SK-N-SH treated with all-trans-retinoic acid at 6 μM for 48 hours (cell line): ENCODE data around the gene SSC4D.
"Not testable (repeated sequence)": the region's sequence is repeated elsewhere in the genome, so short reads cannot be mapped to it uniquely, and the experiment has no call there.

Experiments used
- ATAC-seq: fragments of 200-7000 bp; cut with Tn5 transposase; 3 replicates; pipeline ENCODE4 v1.9.1; 2020; ENCODE audit warnings: mild to moderate bottlenecking, moderate library complexity
- ARNTL ChIP-seq: fragments of 450-650 bp; formaldehyde crosslinking; IDR thresholded peaks from 2 replicates; pipeline ENCODE4 v1.5.0; 2020; ENCODE audit warnings: low read depth, mild to moderate bottlenecking, moderate library complexity, borderline replicate concordance
- BACH2 ChIP-seq: fragments of 250-450 bp; sonication (Bioruptor Pico); IDR thresholded peaks from 2 replicates; pipeline ENCODE4 v1.9.0; 2021; ENCODE audit warnings: mild to moderate bottlenecking, borderline replicate concordance
- CSDC2 ChIP-seq: fragments of 250-450 bp; sonication (Bioruptor Pico); IDR thresholded peaks from 2 replicates; pipeline ENCODE4 v1.5.0; 2020; ENCODE audit warnings: mild to moderate bottlenecking, moderate library complexity
- ESRRG ChIP-seq: fragments of 250-450 bp; sonication (Bioruptor Pico); IDR thresholded peaks from 2 replicates; pipeline ENCODE4 v1.6.1; 2021; ENCODE audit warnings: mild to moderate bottlenecking
- PATZ1 ChIP-seq: fragments of 250-450 bp; sonication (Bioruptor Pico); IDR thresholded peaks from 2 replicates; pipeline ENCODE4 v1.8.0; 2020; ENCODE audit warnings: mild to moderate bottlenecking, moderate library complexity, borderline replicate concordance
- PPARA ChIP-seq: fragments of 250-450 bp; sonication (Bioruptor Pico); IDR thresholded peaks from 2 replicates; pipeline ENCODE4 v1.5.0; 2020; ENCODE audit warnings: mild to moderate bottlenecking, borderline replicate concordance
- RARB ChIP-seq: fragments of 250-450 bp; sonication (Bioruptor Pico); IDR thresholded peaks from 2 replicates; pipeline ENCODE4 v1.8.0; 2021; ENCODE audit warnings: mild to moderate bottlenecking, moderate library complexity
- SNAI2 ChIP-seq: fragments of 250-450 bp; sonication (Bioruptor Pico); IDR thresholded peaks from 2 replicates; pipeline ENCODE4 v1.5.0; 2020; ENCODE audit warnings: mild to moderate bottlenecking, moderate library complexity
- TCF4 ChIP-seq: fragments of 250-450 bp; sonication (Bioruptor Pico); IDR thresholded peaks from 2 replicates; pipeline ENCODE4 v1.8.0; 2021; ENCODE audit warnings: mild to moderate bottlenecking, moderate library complexity, borderline replicate concordance
- TOX ChIP-seq: fragments of 250-450 bp; sonication (Bioruptor Pico); IDR thresholded peaks from 2 replicates; pipeline ENCODE4 v1.8.0; 2021; ENCODE audit warnings: mild to moderate bottlenecking, moderate library complexity, borderline replicate concordance
- ZC3H10 ChIP-seq: fragments of 250-450 bp; sonication (Bioruptor Pico); IDR thresholded peaks from 2 replicates; pipeline ENCODE4 v1.5.1; 2021; ENCODE audit warnings: mild to moderate bottlenecking, moderate library complexity
- ZFP3 ChIP-seq: fragments of 250-450 bp; sonication (Bioruptor Pico); IDR thresholded peaks from 2 replicates; pipeline ENCODE4 v1.5.0; 2020; ENCODE audit warnings: mild to moderate bottlenecking, moderate library complexity
- ZFP30 ChIP-seq: fragments of 450-650 bp; formaldehyde crosslinking; IDR thresholded peaks from 2 replicates; pipeline ENCODE4 v1.5.0; 2022; ENCODE audit warnings: mild to moderate bottlenecking, moderate library complexity
- ZNF565 ChIP-seq: fragments of 450-650 bp; formaldehyde crosslinking; conservative IDR thresholded peaks from 2 replicates; pipeline ENCODE4 v1.5.0; 2020; ENCODE audit warnings: low read depth, mild to moderate bottlenecking, moderate library complexity
- ZNF70 ChIP-seq: fragments of 450-650 bp; formaldehyde crosslinking; IDR thresholded peaks from 2 replicates; pipeline ENCODE4 v1.5.0; 2020; ENCODE audit warnings: mild to moderate bottlenecking, moderate library complexity
- ZNF8 ChIP-seq: fragments of 450-650 bp; formaldehyde crosslinking; IDR thresholded peaks from 2 replicates; pipeline ENCODE4 v1.5.0; 2020; ENCODE audit warnings: mild to moderate bottlenecking, moderate library complexity
- TF ChIP-seq, protein P1 (sequence below): fragments of 250-450 bp; sonication (Bioruptor Pico); IDR thresholded peaks from 2 replicates; pipeline ENCODE4 v1.8.0; 2021; ENCODE audit warnings: low read depth, mild to moderate bottlenecking, moderate library complexity, borderline replicate concordance
- TF ChIP-seq, protein P2 (sequence below): fragments of 250-450 bp; sonication (Bioruptor Pico); IDR thresholded peaks from 2 replicates; pipeline ENCODE4 v1.5.1; 2021; ENCODE audit warnings: mild to moderate bottlenecking, moderate library complexity

Gene SSC4D

GRCh38 chr7:76409537-76409936, at the start of gene SSC4D:
SSC4D (minus strand) TSS chr7:76409697; CDS start chr7:76404439, 5,258 bp downstream.
- peak; percentile 77 for ATAC-seq
- TF ChIP-seq ZFP30 (CRISPR knock-in tag) (no peak), TOX (CRISPR knock-in tag) (no peak)
- TF ChIP-seq, protein P1, sequence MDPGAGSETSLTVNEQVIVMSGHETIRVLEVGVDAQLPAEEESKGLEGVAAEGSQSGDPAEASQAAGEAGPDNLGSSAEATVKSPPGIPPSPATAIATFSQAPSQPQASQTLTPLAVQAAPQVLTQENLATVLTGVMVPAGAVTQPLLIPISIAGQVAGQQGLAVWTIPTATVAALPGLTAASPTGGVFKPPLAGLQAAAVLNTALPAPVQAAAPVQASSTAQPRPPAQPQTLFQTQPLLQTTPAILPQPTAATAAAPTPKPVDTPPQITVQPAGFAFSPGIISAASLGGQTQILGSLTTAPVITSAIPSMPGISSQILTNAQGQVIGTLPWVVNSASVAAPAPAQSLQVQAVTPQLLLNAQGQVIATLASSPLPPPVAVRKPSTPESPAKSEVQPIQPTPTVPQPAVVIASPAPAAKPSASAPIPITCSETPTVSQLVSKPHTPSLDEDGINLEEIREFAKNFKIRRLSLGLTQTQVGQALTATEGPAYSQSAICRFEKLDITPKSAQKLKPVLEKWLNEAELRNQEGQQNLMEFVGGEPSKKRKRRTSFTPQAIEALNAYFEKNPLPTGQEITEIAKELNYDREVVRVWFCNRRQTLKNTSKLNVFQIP (CRISPR knock-in tag) = no peak
- TF ChIP-seq, all 23 proteins: peak for 0

DNA sequence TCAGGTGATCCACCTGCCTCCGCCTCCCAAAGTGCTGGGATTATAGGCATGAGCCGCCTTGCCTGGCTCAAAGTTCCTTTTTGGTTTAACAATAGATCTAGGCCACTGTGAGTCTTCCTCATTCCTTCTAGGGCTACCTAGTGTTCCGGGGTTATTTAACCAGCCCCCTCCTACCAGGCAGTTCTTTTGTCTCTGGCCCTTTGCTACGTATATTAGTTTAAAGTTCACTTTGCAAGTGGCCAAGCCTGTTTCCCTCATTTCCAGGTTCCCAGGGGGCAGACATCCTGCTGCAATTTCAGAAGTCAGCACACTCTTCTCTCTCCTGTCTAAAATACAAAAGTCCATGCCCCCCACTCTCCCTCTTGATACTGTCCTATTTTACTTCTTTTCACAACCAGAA, 49.0 kb upstream of the SSC4D start:
- not testable (repeated sequence) for ATAC-seq

DNA sequence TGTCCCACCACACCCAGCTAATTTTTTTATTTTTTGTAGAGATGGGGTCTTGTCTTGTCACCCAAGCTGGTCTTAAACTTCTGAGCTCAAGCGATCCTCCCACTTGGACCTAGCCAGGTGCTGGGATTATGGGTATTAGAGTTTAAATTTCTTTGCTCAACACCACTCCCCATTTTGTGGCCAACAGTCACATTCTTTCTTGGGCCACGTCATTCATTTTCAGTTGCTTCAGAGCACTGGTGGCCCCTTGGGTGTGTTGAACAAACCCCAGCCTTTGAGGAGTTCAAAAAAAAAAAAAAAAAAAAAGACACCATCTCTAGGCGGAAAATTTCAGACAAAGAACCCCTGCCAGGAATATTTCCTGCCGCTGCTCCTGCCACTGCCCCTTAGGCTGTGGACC, 47.5 kb upstream of the SSC4D start:
- not testable (repeated sequence) for ATAC-seq

GRCh38 chr7:76445577-76446008, 36.1 kb upstream of the SSC4D start:
- ATAC-seq = peak; percentile 95

GRCh38 chr7:76443846-76444245, 34.3 kb upstream of the SSC4D start:
- not testable (repeated sequence) for ATAC-seq

- not testable (repeated sequence) for ATAC-seq
Measured at GRCh38 chr7:76442664-76443446, 33.4 kb upstream of the SSC4D start.

DNA sequence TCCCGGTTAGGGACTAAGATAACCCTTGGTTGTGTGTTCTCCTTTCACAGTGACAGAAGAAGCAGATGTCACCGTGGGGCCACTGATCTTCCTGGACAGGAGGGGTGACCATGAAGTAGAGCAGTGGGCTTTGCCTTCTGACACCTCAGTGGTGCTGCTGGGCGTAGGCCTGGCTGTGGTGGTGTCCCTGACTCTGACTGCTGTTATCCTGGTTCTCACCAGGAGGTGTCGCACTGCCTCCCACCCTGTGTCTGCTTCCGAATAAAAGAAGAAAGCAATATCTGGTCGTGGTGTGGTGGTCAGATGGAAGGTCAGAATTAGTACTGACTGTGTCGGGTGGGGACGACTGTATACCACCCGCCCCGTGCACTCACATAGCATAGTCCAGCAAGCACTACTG, 32.3 kb upstream of the SSC4D start:
- peak; percentile 22; the same call in 2 of the 3 replicates for ATAC-seq

- ATAC-seq = not testable (repeated sequence)
Measured at GRCh38 chr7:76440404-76440803, 30.9 kb upstream of the SSC4D start.

DNA sequence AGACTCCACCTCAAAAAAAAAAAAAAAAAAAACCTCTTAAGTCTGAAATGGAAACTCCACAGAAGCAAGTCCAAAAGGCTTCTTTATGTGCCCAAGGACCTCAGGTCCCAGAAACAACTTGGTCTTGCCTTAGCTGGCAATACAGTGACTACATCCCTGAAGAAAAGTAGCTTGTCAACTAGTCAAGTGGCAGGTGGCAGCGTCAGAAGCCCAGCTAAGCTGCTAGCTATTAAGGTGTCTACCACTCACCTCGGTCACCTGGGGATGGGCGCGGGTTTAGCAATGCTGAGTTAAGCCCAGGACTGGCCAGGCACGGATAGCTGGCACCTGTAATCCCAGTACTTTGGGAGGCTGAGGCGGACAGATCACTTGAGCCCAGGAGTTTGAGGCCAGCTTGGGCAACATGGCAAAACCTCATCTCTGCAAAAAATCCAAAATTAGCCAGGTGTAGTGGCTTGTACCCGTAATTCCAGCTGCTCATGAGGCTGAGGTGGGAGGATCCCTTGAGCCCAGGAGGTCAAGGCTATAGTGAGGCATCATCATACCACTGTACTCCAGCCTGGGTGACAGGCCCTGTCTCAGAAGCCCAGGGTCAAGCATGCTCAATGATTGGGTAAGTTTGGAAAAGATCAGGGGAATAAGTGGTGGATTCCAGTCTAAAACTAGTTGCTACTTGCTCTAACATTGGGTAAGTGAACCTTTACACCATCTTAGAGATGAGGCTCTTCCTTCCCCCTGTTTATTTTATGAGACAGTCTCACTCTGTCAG, 29.8 kb upstream of the SSC4D start:
- not testable (repeated sequence) for ATAC-seq

GRCh38 chr7:76437873-76438272, 28.4 kb upstream of the SSC4D start:
- ATAC-seq = peak; percentile 96

- ATAC-seq = no peak
- TF ChIP-seq ZC3H10 (no peak), BACH2 (CRISPR knock-in tag) (no peak), SNAI2 (CRISPR knock-in tag) (no peak), RARB (CRISPR knock-in tag) (no peak), PATZ1 (CRISPR knock-in tag) (no peak), TCF4 (no peak), ZNF565 (CRISPR knock-in tag) (no peak), ZNF70 (no peak), PPARA (CRISPR knock-in tag) (no peak), ARNTL (no peak), ZNF8 (CRISPR knock-in tag) (no peak), ESRRG (CRISPR knock-in tag) (no peak), ZFP3 (no peak), CSDC2 (CRISPR knock-in tag) (no peak), TOX (CRISPR knock-in tag) (no peak), ZFP30 (CRISPR knock-in tag) (no peak)
- TF ChIP-seq, protein P2, sequence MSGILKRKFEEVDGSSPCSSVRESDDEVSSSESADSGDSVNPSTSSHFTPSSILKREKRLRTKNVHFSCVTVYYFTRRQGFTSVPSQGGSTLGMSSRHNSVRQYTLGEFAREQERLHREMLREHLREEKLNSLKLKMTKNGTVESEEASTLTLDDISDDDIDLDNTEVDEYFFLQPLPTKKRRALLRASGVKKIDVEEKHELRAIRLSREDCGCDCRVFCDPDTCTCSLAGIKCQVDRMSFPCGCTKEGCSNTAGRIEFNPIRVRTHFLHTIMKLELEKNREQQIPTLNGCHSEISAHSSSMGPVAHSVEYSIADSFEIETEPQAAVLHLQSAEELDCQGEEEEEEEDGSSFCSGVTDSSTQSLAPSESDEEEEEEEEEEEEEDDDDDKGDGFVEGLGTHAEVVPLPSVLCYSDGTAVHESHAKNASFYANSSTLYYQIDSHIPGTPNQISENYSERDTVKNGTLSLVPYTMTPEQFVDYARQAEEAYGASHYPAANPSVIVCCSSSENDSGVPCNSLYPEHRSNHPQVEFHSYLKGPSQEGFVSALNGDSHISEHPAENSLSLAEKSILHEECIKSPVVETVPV = no peak
Measured at GRCh38 chr7:76430836-76431235, 21.3 kb upstream of the SSC4D start.
